H9 (cell line): Measurements from ENCODE around the gene NRDE2. TPM values are rescaled to one million over a fixed set of nuclear protein-coding genes. Genes with fewer than 3 reads are reported as not detected.

Source experiments
- DNase-seq: peaks from one replicate; pipeline ENCODE4 v3.0.0-alpha.2; 2017
- H2AFZ ChIP-seq: one replicate; pipeline ENCODE4 v1.6.1; 2013; ENCODE audit warnings: mild to moderate bottlenecking, low read length, control low read depth, moderate library complexity
- H2AK5ac ChIP-seq: 2 replicates; pipeline ENCODE4 v1.6.1; 2013; ENCODE audit warnings: low read length, control low read depth, mixed read lengths; ENCODE audit not compliant: insufficient read length
- H2BK120ac ChIP-seq: one replicate; pipeline ENCODE4 v1.6.1; 2013; ENCODE audit warnings: low read depth, mild to moderate bottlenecking, low read length, control low read depth, inconsistent platforms; ENCODE audit not compliant: poor library complexity, severe bottlenecking
- H2BK12ac ChIP-seq: 2 replicates; pipeline ENCODE4 v1.6.1; 2013; ENCODE audit warnings: low read length, control low read depth, mixed read lengths, low read depth; ENCODE audit not compliant: insufficient read length
- H2BK15ac ChIP-seq: 2 replicates; pipeline ENCODE4 v1.6.1; 2013; ENCODE audit warnings: low read depth, low read length, control low read depth
- H2BK20ac ChIP-seq: one replicate; pipeline ENCODE4 v1.6.1; 2013; ENCODE audit warnings: low read depth, mild to moderate bottlenecking, low read length, control low read depth, inconsistent platforms; ENCODE audit not compliant: poor library complexity, severe bottlenecking
- H2BK5ac ChIP-seq: 2 replicates; pipeline ENCODE4 v1.6.1; 2013; ENCODE audit warnings: low read length, control low read depth, mixed read lengths; ENCODE audit not compliant: insufficient read length
- H3K14ac ChIP-seq: 2 replicates; pipeline ENCODE4 v1.6.1; 2013; ENCODE audit warnings: low read length, control low read depth; ENCODE audit not compliant: insufficient read depth
- H3K18ac ChIP-seq: 2 replicates; pipeline ENCODE4 v1.6.1; 2013; ENCODE audit warnings: low read depth, mild to moderate bottlenecking, mixed read lengths, low read length, control low read depth; ENCODE audit not compliant: insufficient read length
- H3K23ac ChIP-seq: 2 replicates; pipeline ENCODE4 v1.6.1; 2013; ENCODE audit warnings: low read length, control low read depth, mixed read lengths, low read depth; ENCODE audit not compliant: insufficient read length
- H3K23me2 ChIP-seq: 2 replicates; pipeline ENCODE4 v1.6.1; 2013; ENCODE audit warnings: low read depth, mild to moderate bottlenecking, mixed read lengths, low read length, control low read depth; ENCODE audit not compliant: insufficient read length, poor library complexity, severe bottlenecking
- H3K27ac ChIP-seq: 2 replicates; pipeline ENCODE4 v1.5.1; 2013; ENCODE audit warnings: low read length, control low read depth, mixed read lengths, low read depth; ENCODE audit not compliant: insufficient read length
- H3K27me3 ChIP-seq: 2 replicates; pipeline ENCODE4 v1.6.1; 2013; ENCODE audit warnings: low read length, control low read depth, inconsistent platforms; ENCODE audit not compliant: insufficient read depth
- H3K4ac ChIP-seq: 2 replicates; pipeline ENCODE4 v1.6.1; 2013; ENCODE audit warnings: low read depth, mild to moderate bottlenecking, control low read depth, inconsistent platforms, low read length, moderate library complexity
- H3K4me1 ChIP-seq: 2 replicates; pipeline ENCODE4 v1.6.1; 2013; ENCODE audit warnings: low read length, control low read depth, inconsistent platforms; ENCODE audit not compliant: insufficient read depth
- H3K4me2 ChIP-seq: 2 replicates; pipeline ENCODE4 v1.6.1; 2013; ENCODE audit warnings: low read length, control low read depth, mixed read lengths; ENCODE audit not compliant: insufficient read length, insufficient read depth
- H3K56ac ChIP-seq: 2 replicates; pipeline ENCODE4 v1.6.1; 2013; ENCODE audit warnings: low read depth, mild to moderate bottlenecking, mixed read lengths, low read length, control low read depth; ENCODE audit not compliant: insufficient read length
- H3K79me1 ChIP-seq: 2 replicates; pipeline ENCODE4 v1.6.1; 2013; ENCODE audit warnings: low read depth, mild to moderate bottlenecking, moderate library complexity, low read length, control low read depth, inconsistent platforms; ENCODE audit not compliant: insufficient read depth, poor library complexity, severe bottlenecking
- H3K79me2 ChIP-seq: 2 replicates; pipeline ENCODE4 v1.6.1; 2013; ENCODE audit warnings: low read length, control low read depth, inconsistent platforms; ENCODE audit not compliant: insufficient read depth
- H3K9ac ChIP-seq: 2 replicates; pipeline ENCODE4 v1.6.1; 2013; ENCODE audit warnings: low read length, control low read depth, mixed read lengths; ENCODE audit not compliant: insufficient read length; ENCODE audit errors: extremely low read depth
- H3K9me3 ChIP-seq: one replicate; pipeline ENCODE4 v1.6.1; 2013; ENCODE audit warnings: low read depth, low read length, inconsistent platforms; ENCODE audit not compliant: control insufficient read depth
- H3T11ph ChIP-seq: one replicate; pipeline ENCODE4 v1.6.1; 2013; ENCODE audit warnings: mild to moderate bottlenecking, low read length, control low read depth, inconsistent platforms
- H4K20me1 ChIP-seq: one replicate; pipeline ENCODE4 v1.6.1; 2013; ENCODE audit not compliant: control insufficient read depth, insufficient read length, insufficient read depth
- H4K5ac ChIP-seq: 2 replicates; pipeline ENCODE4 v1.6.1; 2013; ENCODE audit warnings: low read depth, mild to moderate bottlenecking, mixed read lengths, low read length, control low read depth; ENCODE audit not compliant: insufficient read length
- H4K8ac ChIP-seq: replicated peaks from 2 replicates; pipeline ENCODE4 v1.6.1; 2013; ENCODE audit warnings: low read length, control low read depth, mixed read lengths, low read depth; ENCODE audit not compliant: insufficient read length
- H4K91ac ChIP-seq: 2 replicates; pipeline ENCODE4 v1.6.1; 2013; ENCODE audit warnings: low read depth, mild to moderate bottlenecking, moderate library complexity, mixed read lengths, low read length, control low read depth; ENCODE audit not compliant: insufficient read length
- H3K27ac Mint-ChIP-seq, 3 experiments: 2 replicates in 2 of 3; 3 replicates in 1 of 3; pipeline ENCODE4 v1.8.0; 2020 to 2021; ENCODE audit warnings: mixed read lengths in 3 of 3, mild to moderate bottlenecking in 1 of 3, moderate library complexity in 1 of 3
- H3K27me3 Mint-ChIP-seq: 2 replicates; pipeline ENCODE4 v1.8.0; 2021; ENCODE audit warnings: low read depth, mild to moderate bottlenecking, moderate library complexity, mixed read lengths
- H3K36me3 Mint-ChIP-seq, 3 experiments: 2 replicates in 2 of 3; 3 replicates in 1 of 3; pipeline ENCODE4 v1.8.0; 2020 to 2021; ENCODE audit warnings: low read depth in 3 of 3, mixed read lengths in 3 of 3; ENCODE audit not compliant: insufficient read depth in 1 of 3
- H3K4me1 Mint-ChIP-seq, 2 experiments: 2 replicates each; pipeline ENCODE4 v1.8.0; 2020; ENCODE audit warnings: mixed read lengths in 2 of 2
- H3K4me3 Mint-ChIP-seq, 2 experiments: 2 replicates in 1 of 2; 3 replicates in 1 of 2; pipeline ENCODE4 v1.8.0; 2020 to 2021; ENCODE audit warnings: mild to moderate bottlenecking in 2 of 2, mixed read lengths in 2 of 2, moderate library complexity in 1 of 2
- H3K9me3 Mint-ChIP-seq, 2 experiments: 2 replicates in 1 of 2; 3 replicates in 1 of 2; pipeline ENCODE4 v1.8.0; 2020; ENCODE audit warnings: mild to moderate bottlenecking in 2 of 2, mixed read lengths in 2 of 2, moderate library complexity in 1 of 2
- CTCF ChIP-seq: fragments of 200-600 bp; sonication (generic); conservative IDR thresholded peaks from 3 replicates; pipeline ENCODE4 v1.8.0; 2021; ENCODE audit warnings: antibody characterized with exemption, mild to moderate bottlenecking
- WGBS: extraction: QIAGEN DNeasy Blood & Tissue Kit; methylation state at CpG from one replicate; pipeline ENCODE4 v1.1.7; 2013; ENCODE audit warnings: missing lambda C conversion rate, low lambda C conversion rate, mixed read lengths; ENCODE audit not compliant: insufficient read length; ENCODE audit errors: extremely low coverage; 5-methylcytosine and 5-hydroxymethylcytosine counted together
- total RNA-seq: library from RNA; stranded (reverse); gene quantifications from 2 replicates; pipeline ENCODE4 v1.2.1, GENCODE V29; 2021

Gene NRDE2
- total RNA-seq, 1 experiment from 2014 or later: 21.2 TPM

- WGBS: no CpG with 5 or more reads among the region's 1 CpG
- Histone ChIP-seq H3K18ac (no peak overlapping the region), H3K14ac (no peak overlapping the region), H3K27ac (no peak overlapping the region), H4K8ac (no peak overlapping the region), H2BK5ac (no peak overlapping the region), H3T11ph (no peak overlapping the region), H4K20me1 (no peaks in the 10 kb centered on the region), H4K5ac (no peak overlapping the region), H3K79me1 (no peaks in the 10 kb centered on the region), H3K9ac (no peak overlapping the region), H2BK12ac (no peak overlapping the region), H3K4ac (no peak overlapping the region), H3K56ac (no peak overlapping the region), H2BK120ac (no peak overlapping the region), H3K4me2 (no peak overlapping the region), H3K4me1 (no peaks in the 10 kb centered on the region), H3K9me3 (no peaks in the 10 kb centered on the region), H3K27me3 (no peaks in the 10 kb centered on the region), H3K79me2 (no peaks in the 10 kb centered on the region), H3K23me2 (no peaks in the 10 kb centered on the region), H2AK5ac (no peak overlapping the region), H4K91ac (no peak overlapping the region), H2BK20ac (no peak overlapping the region), H3K23ac (no peak overlapping the region), H2AFZ (no peak overlapping the region), H2BK15ac (no peak overlapping the region)
- Mint-ChIP-seq H3K27me3 (peaks cover 6% of the 10 kb centered on the region; the same call in 1 of the 2 replicates), H3K27ac (no peak overlapping the region), H3K9me3 (no peaks in the 10 kb centered on the region), H3K36me3 (no peaks in the 10 kb centered on the region), H3K4me3 (no peak overlapping the region), H3K4me1 (0 out of 4 replicates have a peak, but pooled peaks cover 0 to 4% of the 10 kb centered on the region in 2 experiments)
- no peak for TF ChIP-seq CTCF
- no peak for DNase-seq
Measured at GRCh38 chr14:90356925-90357324, 25.2 kb upstream of the NRDE2 start.
